ENCODE results near the gene PHKA2. TPM values are rescaled to one million over a fixed set of nuclear protein-coding genes. Genes with fewer than 3 reads are reported as not detected.

PHKA2 gene
- total RNA-seq, 1 experiment from 2014 or later = 18.1 TPM

DNA sequence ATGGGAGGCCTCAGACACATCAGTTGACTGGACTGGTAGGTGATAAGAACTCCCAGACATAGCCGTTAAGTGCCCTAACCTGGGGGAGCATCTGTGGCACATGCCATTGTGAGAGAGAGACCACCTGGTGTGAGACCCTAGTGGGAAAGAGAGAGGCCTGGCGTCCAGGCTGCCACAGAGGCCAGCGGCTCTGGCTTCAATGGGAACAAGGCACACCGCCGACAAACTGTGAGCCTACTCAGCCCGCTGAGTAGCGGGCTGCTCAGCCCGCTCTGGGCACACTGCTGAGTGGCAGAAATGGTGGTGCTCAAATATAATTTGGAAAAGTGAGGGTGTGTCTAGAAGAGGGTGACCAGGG is 34.0 kb downstream of the PHKA2 start:
- CTCF ChIA-PET = interaction anchor here (1.4 kb wide), 1 partner anchor 9 kb away, joined by 3 read pairs; no protein-coding TSS in a partner anchor
- DNase-seq (ENCODE audit: unreplicated experiment) = no peak
- peaks cover 26% of the 10 kb centered on the region for H3K36me3 Mint-ChIP-seq (ENCODE audit: insufficient read depth, unreplicated experiment)
- POLR2A ChIA-PET = no interaction called here
- no peak for TF ChIP-seq CTCF (IDR thresholded peaks at IDR 0.05; ENCODE audit: unreplicated experiment)
- no peak overlapping the region for H3K4me3 Mint-ChIP-seq (ENCODE audit: unreplicated experiment)
- BruUV-seq (replicated peaks) = no TSS peak
- H3K4me1 Mint-ChIP-seq (ENCODE audit: insufficient read depth, unreplicated experiment) = peaks cover 5% of the 10 kb centered on the region
- no peaks in the 10 kb centered on the region for H3K27me3 Mint-ChIP-seq (ENCODE audit: insufficient read depth, unreplicated experiment)
- intact Hi-C loops (cut with micrococcal nuclease) = no loop called here
- H3K9me3 Mint-ChIP-seq (ENCODE audit: unreplicated experiment) = no peaks in the 10 kb centered on the region
- no peak overlapping the region for H3K27ac Mint-ChIP-seq (ENCODE audit: low read depth, unreplicated experiment)

DNA sequence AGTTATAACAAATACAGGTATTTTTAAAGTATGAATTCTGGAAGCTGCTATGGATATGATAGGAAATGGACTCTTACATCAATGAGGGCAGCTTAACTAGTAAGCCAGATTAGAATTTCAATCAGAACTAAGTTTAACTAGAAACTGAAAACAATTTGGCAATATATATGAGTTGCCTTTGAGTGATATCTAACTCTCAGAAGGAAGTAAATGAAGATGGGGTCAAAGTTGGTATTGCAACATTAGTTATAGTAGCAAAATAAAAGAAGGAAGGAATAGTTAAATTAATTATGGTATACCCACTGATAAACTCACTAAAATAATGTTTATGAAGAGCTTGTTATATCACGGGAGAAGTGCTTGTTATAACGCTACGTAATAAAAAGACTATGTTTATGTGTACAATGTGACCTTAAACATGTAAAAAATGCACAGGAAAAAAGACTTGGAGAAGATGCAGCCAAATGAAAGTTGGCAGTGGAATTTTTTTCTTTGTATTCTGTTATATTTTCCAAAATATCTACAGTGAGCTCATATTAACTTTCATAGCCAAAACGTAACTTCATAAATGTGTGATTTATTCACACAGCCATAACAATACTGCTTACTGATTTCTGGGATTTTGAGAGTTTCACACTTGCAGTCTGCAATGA is 34.5 kb downstream of the PHKA2 start:
- ChIA-PET CTCF (interaction anchor here (1.4 kb wide), 1 partner anchor 9 kb away, joined by 3 read pairs; no protein-coding TSS in a partner anchor), POLR2A (no interaction called here)
- no TSS peak for BruUV-seq (replicated peaks)
- no peak for DNase-seq (ENCODE audit: unreplicated experiment)
- no peaks in the 10 kb centered on the region for H3K9me3 Mint-ChIP-seq (ENCODE audit: unreplicated experiment)
- H3K27me3 Mint-ChIP-seq (ENCODE audit: insufficient read depth, unreplicated experiment) = no peaks in the 10 kb centered on the region
- TF ChIP-seq CTCF (IDR thresholded peaks at IDR 0.05; ENCODE audit: unreplicated experiment) = no peak
- H3K36me3 Mint-ChIP-seq (ENCODE audit: insufficient read depth, unreplicated experiment) = peaks cover 29% of the 10 kb centered on the region
- peaks cover 5% of the 10 kb centered on the region for H3K4me1 Mint-ChIP-seq (ENCODE audit: insufficient read depth, unreplicated experiment)
- H3K4me3 Mint-ChIP-seq (ENCODE audit: unreplicated experiment) = no peak overlapping the region
- H3K27ac Mint-ChIP-seq (ENCODE audit: low read depth, unreplicated experiment) = no peak overlapping the region
- intact Hi-C loops (cut with micrococcal nuclease) = no loop called here

GRCh38 chrX:18946611-18947010 is 37.3 kb downstream of the PHKA2 start:
- H3K36me3 Mint-ChIP-seq (ENCODE audit: insufficient read depth, unreplicated experiment) = peaks cover 29% of the 10 kb centered on the region
- ChIA-PET CTCF (interaction anchor here (0.6 to 0.9 kb wide), 2 partner anchors 24 to 205 kb away, joined by 3 to 4 read pairs; no protein-coding TSS in a partner anchor), POLR2A (no interaction called here)
- intact Hi-C loops (cut with micrococcal nuclease) = no loop called here
- no TSS peak for BruUV-seq (replicated peaks)
- no peak overlapping the region for H3K4me3 Mint-ChIP-seq (ENCODE audit: unreplicated experiment)
- peak overlapping the region; percentile 35 for H3K27ac Mint-ChIP-seq (ENCODE audit: low read depth, unreplicated experiment)
- peaks cover 5% of the 10 kb centered on the region for H3K4me1 Mint-ChIP-seq (ENCODE audit: insufficient read depth, unreplicated experiment)
- no peak for DNase-seq (ENCODE audit: unreplicated experiment)
- TF ChIP-seq CTCF (IDR thresholded peaks at IDR 0.05; ENCODE audit: unreplicated experiment) = no peak
- H3K9me3 Mint-ChIP-seq (ENCODE audit: unreplicated experiment) = no peaks in the 10 kb centered on the region
- H3K27me3 Mint-ChIP-seq (ENCODE audit: insufficient read depth, unreplicated experiment) = no peaks in the 10 kb centered on the region

- DNase-seq (ENCODE audit: unreplicated experiment) = no peak
- Mint-ChIP-seq H3K27me3 (ENCODE audit: insufficient read depth, unreplicated experiment) (no peaks in the 10 kb centered on the region), H3K36me3 (ENCODE audit: insufficient read depth, unreplicated experiment) (peaks cover 29% of the 10 kb centered on the region), H3K9me3 (ENCODE audit: unreplicated experiment) (no peaks in the 10 kb centered on the region), H3K4me3 (ENCODE audit: unreplicated experiment) (no peak overlapping the region), H3K27ac (ENCODE audit: low read depth, unreplicated experiment) (peak overlapping the region; percentile 35), H3K4me1 (ENCODE audit: insufficient read depth, unreplicated experiment) (peaks cover 5% of the 10 kb centered on the region)
- POLR2A ChIA-PET = no interaction called here
- no TSS peak for BruUV-seq (replicated peaks)
- TF ChIP-seq CTCF (IDR thresholded peaks at IDR 0.05; ENCODE audit: unreplicated experiment) = no peak
- intact Hi-C loops (cut with micrococcal nuclease) = no loop called here
- CTCF ChIA-PET = interaction anchor here (0.9 kb wide), 1 partner anchor 206 kb away, joined by 3 read pairs; no protein-coding TSS in a partner anchor
These were observed 37.8 kb downstream of the PHKA2 start for GRCh38 chrX:18946157-18946556.
